Spleen (tissue), 7 donors: ENCODE data around the gene VPS8.

Experiments
- CTCF ChIP-seq, 11 experiments: fragments of 200-600 bp in 7 of 11; fragments of 450-650 bp in 4 of 11; sonication (generic) in 4 of 11; IDR thresholded peaks in 8 of 11; conservative IDR thresholded peaks in 3 of 11; 1 replicate in 7 of 11; 2 replicates in 4 of 11; pipeline versions ENCODE4 v1.4.0 to v1.8.0; 2016 to 2021; ENCODE audit warnings: antibody characterized with exemption in 11 of 11, inconsistent platforms in 4 of 11, mild to moderate bottlenecking in 1 of 11
- POLR2A ChIP-seq, 3 donors: fragments of 450-650 bp; IDR thresholded peaks; one replicate each; pipeline ENCODE4 v1.5.1; 2017; ENCODE audit warnings: antibody characterized with exemption in 3 of 3, mild to moderate bottlenecking in 1 of 3
- POLR2AphosphoS5 ChIP-seq, 3 donors: sonication (generic); formaldehyde crosslinking; IDR thresholded peaks; one replicate each; pipeline ENCODE4 v1.5.1; 2017; ENCODE audit warnings: antibody characterized with exemption in 3 of 3
- donor health status: DM: no; HTN: no; CAD: no; lungs with moderate emphysema.
- donor health status: DM: no; HTN: no; CAD: no.
- donor health status: DM: no; HTN: no; CAD: no.

GRCh38 chr3:185089343-185089742 is 277.4 kb downstream of the VPS8 start:
- TF ChIP-seq CTCF (IDR thresholded peaks at IDR 0.05 in 8 of 11, conservative IDR thresholded peaks at IDR 0.05 in 3 of 11) (no peak), POLR2AphosphoS5 (IDR thresholded peaks at IDR 0.05) (no peak), POLR2A (IDR thresholded peaks at IDR 0.05) (no peak)
